Fibroblast of pulmonary artery (primary cell): ENCODE results near the gene CCDC57.

Experiments
- DNase-seq: peaks from one replicate; pipeline ENCODE4 v3.0.0-alpha.2; 2010; ENCODE audit warnings: low read depth
- H3K4me3 ChIP-seq: replicated peaks from 2 replicates; pipeline ENCODE4 v1.5.1; 2011; ENCODE audit warnings: low read depth, mild to moderate bottlenecking, control low read depth, low read length, moderate library complexity
- CTCF ChIP-seq: IDR thresholded peaks from 2 replicates; pipeline ENCODE4 v1.5.1; 2011; ENCODE audit warnings: mild to moderate bottlenecking, control low read depth, low read length, inconsistent platforms; ENCODE audit errors: missing control alignments

CCDC57 gene

GRCh38 chr17:82152556-82153294 is 59.9 kb downstream of the CCDC57 start:
- DNase-seq = no peak
- no peak overlapping the region for H3K4me3 ChIP-seq
- no peak for TF ChIP-seq CTCF

- no peak for TF ChIP-seq CTCF
- no peak for DNase-seq
- H3K4me3 ChIP-seq = no peak overlapping the region
Observed at GRCh38 chr17:82152114-82152513, 60.5 kb downstream of the CCDC57 start.

GRCh38 chr17:82151106-82151957 is 61.3 kb downstream of the CCDC57 start:
- TF ChIP-seq CTCF = no peak
- H3K4me3 ChIP-seq = no peak overlapping the region
- no peak for DNase-seq

GRCh38 chr17:82149401-82150099 is 63.1 kb downstream of the CCDC57 start:
- no peak for DNase-seq
- no peak for TF ChIP-seq CTCF
- no peak overlapping the region for H3K4me3 ChIP-seq

GRCh38 chr17:82148997-82149396 is 63.6 kb downstream of the CCDC57 start:
- no peak for DNase-seq
- no peak for TF ChIP-seq CTCF
- no peak overlapping the region for H3K4me3 ChIP-seq

- no peak for TF ChIP-seq CTCF
- H3K4me3 ChIP-seq = no peak overlapping the region
- DNase-seq = no peak
Observed at GRCh38 chr17:82148011-82148410, 64.6 kb downstream of the CCDC57 start.
